HG03460 (cell line): ENCODE measurements around the gene MATR3.
"Not testable (repeated sequence)": the region's sequence is repeated elsewhere in the genome, so short reads cannot be mapped to it uniquely, and the experiment has no call there.

Experiments
- ATAC-seq: cut with Tn5 transposase; IDR thresholded peaks from one replicate; pipeline ENCODE4 v1.9.1; 2021; ENCODE audit not compliant: unreplicated experiment

Gene MATR3

DNA sequence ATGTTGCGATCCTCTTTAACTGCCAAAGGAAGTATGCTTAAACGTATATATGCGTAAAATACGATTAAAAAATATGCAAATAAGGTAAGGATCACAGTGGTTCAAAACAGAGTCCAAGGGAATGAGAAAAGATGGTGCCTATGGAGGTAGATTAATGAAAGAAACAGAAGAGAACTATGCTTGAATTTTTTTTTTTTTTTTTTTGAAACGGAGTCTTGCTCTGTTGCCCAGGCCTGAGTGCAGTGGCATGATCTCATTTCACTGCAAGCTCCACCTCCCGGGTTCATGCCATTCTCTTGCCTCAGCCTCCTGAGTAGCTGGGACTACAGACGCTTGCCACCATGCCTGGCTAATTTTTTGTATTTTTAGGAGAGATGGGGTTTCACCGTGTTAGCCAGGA is 51.9 kb downstream of the MATR3 start:
- not testable (repeated sequence) for ATAC-seq

DNA sequence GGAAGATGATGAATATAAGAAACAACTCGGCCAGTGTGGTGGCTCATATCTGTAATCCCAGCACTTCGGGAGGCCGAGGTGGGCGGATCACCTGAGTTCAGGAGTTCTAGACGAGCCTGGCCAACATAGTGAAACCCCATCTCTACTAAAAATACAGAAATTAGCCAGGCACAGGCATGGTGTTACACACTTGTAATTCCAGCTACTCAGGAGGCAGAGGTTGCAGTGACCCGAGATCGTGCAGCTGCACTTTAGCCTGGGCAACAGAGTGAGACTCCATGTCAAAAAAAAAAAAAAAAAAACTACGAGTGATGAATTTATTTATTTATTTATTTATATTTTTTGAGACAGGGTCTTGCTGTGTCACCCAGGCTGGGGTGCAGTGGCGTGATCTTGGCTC is 54.3 kb downstream of the MATR3 start:
- ATAC-seq, result not testable (repeated sequence)

- ATAC-seq, result no peak
Observed at GRCh38 chr5:139354186-139354585, 60.6 kb downstream of the MATR3 start.

DNA sequence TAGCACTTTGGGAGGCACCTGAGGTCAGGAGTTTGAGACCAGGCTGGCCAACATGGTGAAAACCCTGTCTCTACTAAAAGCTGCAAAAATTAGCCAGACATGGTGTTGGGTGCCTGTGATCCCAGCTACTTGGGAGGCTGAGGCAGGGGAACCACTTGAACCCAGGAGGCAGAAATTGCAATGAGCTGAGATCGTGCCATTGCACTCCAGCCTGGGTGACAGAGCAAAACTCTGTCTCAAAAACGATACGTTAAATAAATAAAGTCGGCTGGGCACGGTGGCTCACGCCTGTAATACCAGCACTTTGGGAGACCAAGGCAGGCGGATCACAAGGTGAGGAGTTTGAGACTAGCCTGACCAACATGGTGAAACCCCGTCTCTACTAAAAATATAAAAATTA is 62.4 kb downstream of the MATR3 start:
- ATAC-seq, result not testable (repeated sequence)

DNA sequence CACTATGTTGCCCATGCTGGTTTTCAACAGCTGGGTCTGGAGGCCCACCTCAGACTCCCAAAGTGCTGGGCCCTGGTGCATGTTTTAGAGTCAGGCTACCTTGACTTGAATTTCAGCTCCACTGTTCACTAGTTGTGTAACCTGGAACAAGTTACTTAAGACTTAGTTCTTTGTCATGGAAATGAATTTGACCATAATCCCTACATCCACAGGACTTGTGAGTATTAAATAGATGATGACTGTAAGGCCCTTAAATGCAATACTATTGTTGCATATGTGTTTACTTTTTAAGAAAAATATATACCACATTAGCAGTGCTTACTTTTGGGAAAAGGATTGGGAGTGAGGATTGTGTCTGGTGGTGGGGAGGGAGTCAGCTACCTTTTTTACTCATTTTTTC is 64.5 kb downstream of the MATR3 start:
- no peak for ATAC-seq

- ATAC-seq, result no peak
Observed at GRCh38 chr5:139360384-139360783, 66.8 kb downstream of the MATR3 start.

DNA sequence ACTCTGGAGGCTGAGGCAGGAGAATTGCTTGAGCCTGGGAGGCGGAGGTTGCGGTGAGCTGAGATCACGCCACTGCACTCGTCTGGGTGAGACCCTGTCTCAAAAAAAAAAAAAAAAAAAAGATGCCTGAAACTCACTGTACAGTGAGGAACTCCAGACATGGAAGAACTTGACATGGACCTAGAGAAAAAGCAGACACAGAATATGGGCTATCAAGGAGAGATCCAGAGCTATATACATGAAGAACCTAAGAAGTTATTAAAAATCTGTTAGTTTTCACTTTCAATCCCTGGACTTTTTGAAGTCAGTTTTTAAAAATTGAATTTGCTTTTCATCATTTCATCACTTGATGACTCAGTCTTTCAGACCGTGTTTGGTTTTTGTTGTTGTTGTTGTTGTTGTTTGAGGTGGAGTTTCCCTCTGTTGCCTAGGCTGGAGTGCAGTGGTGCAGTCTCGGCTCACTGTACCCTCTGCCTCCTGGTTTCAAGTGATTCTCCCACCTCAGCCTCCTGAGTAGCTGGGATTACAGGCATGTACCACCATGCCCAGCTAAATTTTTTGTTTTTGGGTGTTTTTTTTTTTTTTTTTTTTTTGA is 68.4 kb downstream of the MATR3 start:
- no peak for ATAC-seq

GRCh38 chr5:139363937-139364336 is 70.4 kb downstream of the MATR3 start:
- no peak for ATAC-seq

- ATAC-seq, result no peak
Observed at GRCh38 chr5:139364466-139364865, 70.9 kb downstream of the MATR3 start.

GRCh38 chr5:139368613-139369012 is 75.1 kb downstream of the MATR3 start:
- no peak for ATAC-seq

DNA sequence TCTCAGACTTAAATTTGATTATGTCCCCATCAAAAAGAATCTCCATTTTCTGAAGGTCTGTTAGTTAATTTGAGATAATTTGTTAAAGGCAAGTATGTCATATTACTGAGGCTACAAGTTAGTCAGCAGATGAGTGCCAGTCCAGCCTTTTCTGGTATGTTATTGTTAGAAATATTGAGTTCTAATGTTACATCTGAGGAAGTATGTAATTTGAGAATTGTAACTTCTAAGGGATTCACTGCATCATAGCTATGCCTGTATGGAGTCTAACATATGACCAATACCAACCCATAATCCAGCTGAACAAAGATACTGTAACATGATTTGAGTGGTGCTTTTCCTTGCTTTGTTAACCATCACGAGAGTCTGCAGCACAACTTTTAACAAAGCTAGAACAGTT is 75.6 kb downstream of the MATR3 start:
- ATAC-seq, result no peak

GRCh38 chr5:139371482-139372435 is 78.2 kb downstream of the MATR3 start:
- no peak for ATAC-seq

DNA sequence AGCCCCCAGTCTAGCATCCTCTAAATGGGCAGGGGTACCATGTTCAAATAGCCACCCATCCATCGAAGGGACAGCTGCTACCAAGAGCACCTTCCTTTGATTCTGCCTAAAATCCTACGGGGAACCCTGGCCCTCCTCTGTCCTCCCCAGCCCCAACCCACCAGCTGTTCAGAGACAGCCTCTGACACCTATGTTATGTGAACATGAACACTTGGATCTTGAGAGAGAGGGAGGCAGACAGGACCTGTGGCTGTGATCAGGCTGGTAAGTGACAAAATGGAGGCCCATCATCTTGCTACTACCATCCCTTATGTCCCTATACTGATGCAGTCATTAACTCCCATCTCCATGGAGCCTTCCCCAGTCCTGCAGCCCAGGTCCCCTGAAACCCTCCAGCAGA is 81.4 kb downstream of the MATR3 start:
- no peak for ATAC-seq

DNA sequence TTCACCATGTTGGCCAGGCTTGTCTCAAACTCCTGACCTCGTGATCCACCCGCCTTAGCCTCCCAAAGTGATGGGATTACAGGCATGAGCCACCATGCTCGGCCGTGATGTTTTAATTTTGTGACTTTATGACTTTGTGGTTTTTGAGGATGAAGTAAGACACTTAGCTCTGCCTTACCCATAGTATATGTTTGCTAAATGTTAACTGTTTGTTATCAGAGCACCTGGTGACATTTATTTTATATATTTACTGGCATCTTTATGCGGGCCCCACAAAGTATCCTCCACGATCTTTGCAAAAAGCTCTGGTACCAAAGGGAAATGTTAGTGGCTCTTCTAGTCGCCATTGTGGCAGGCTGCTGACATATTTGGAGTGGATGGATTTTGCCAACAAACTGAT is 82.8 kb downstream of the MATR3 start:
- ATAC-seq, result no peak

DNA sequence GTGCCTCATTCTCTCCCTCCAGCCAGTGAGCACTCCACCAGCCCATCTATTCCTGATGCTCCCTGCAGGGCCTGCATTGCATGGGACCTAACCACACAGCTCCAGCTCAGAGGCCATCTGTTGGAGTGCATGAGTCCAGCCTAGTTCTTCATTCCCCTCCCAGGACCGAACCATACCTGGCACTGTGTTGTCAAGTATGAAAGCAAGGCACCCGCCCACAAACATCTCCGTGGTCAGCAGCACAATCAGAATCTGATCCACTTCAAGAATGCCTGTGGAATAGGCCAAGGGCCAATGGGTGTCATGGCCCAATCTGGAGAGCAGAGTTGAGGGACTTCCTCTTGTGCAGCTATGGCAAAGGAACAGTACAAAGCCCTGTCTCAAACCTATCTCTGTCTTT is 83.7 kb downstream of the MATR3 start:
- ATAC-seq, result no peak

DNA sequence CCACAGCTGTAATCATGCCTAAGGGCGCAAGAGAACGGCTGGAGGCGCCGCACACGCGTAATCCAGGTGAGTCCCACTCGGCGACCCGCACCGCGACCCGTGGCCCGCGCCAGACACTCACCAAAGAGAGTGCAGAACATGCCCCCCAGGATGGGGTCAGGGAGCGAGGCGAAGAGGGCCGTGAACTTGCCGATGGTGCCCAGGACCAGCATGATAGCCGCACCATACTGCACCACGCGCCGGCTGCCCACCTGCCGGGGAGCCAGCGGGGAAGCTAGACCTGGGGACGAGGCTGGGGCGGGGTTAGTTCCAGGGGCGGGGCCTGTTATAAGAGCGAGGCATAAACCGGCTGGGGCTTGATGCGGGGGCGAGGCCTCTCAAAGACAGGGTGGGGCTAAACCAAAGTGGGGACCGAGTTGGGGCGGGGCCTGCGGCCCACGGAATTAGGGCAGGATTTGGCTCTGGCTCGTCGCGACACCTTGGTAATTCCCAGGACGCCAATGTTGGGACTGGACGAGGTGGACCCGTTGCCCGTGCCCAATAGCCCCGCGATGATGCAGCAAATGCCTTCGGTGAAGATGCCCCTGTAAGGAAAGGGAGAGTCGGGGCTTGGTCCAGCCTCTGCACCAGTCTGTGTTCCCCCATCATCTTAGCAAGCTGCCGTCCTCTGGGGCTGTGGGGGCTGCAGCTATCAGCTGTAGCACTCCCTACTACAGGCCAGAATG is 84.7 kb downstream of the MATR3 start:
- no peak for ATAC-seq

DNA sequence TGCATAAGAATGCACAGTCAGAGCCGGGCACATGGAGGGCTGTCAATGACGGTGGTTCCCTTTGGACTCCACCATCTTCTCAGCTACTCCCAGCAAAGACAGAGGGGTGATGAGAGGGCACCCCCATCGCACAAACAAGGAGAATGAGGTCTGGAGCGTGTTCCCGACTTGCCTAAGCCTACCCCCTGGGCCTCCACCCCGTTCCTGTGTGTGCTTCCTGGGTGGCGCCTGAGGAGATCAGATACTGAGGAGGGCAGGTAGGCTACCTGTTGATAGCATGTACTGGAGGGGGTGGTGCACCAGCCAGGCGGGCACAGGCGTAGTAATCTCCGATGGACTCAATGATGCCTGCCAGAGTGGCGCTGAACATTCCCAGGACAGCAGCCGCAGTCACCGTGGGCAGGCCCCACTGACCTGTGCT is 85.4 kb downstream of the MATR3 start:
- ATAC-seq, result no peak

DNA sequence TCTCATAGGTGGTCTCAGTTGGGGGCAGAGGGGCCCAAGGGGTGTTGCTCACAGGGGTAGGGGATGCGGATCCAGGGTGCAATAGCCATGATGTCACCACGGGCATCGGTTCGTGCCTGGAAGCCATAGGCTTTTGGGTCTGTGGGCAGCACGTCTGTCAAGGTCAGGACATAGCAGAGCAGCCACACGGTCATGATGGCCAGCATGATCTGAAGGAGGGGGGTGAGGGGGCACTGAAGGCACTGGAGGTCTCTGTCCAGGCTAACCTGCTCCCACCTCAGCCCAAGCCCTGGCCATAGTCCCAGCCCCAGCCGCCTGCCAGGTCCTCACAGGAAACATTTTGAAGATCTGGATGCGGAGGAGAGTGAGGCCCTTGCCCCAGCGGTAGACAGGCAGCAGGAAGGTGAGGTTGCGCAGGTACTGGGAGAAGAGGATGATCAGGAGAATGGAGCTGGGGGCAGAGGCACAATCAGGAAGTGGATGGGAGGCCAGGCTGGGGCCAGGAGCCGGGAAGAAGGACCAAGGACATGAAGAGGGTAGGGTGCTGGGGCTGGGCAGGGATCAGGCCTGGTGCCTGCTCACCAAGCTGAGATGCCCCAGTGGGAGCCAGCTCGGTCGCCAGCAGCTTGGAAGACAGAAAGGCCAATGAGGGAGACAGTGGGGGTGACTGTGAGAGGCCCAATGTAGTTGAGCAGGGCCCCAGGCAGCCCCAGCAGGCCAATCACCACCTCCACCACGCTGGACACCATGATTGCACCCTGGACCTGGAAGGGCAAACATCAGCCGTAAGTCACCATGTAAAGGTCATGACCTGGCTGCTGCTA is 86.3 kb downstream of the MATR3 start:
- no peak for ATAC-seq
